HCT116 (cell line): ENCODE data around the gene EXOC6B. TPM values are rescaled to one million over a fixed set of nuclear protein-coding genes. Genes with fewer than 3 reads are reported as not detected.
A peak's percentile ranks its signal among the peaks of the same experiment; 100 is the strongest.

Source experiments
- ATAC-seq: fragments of 200-7000 bp; cut with Tn5 transposase; 2 replicates; pipeline ENCODE4 v1.9.1; 2020; ENCODE audit warnings: mild to moderate bottlenecking, moderate library complexity
- BruUV-seq: library from RNA; stranded (reverse); fragments of 400-500 nt; replicated peaks from 2 replicates; lab custom pipeline; 2021; lab: Mats Ljungman, UMichigan
- CTCF ChIA-PET: fragments of 300-600 bp; sonication (Branson Sonifier 250); formaldehyde crosslinking; loops from one replicate; lab custom pipeline; 2021; ENCODE audit warnings: antibody characterized with exemption; lab: Charles Lee
- POLR2A ChIA-PET: fragments of 300-600, 350-600 bp; sonication (Branson Sonifier 250); formaldehyde crosslinking; loops from one replicate; lab custom pipeline; 2021; ENCODE audit warnings: antibody characterized with exemption; lab: Charles Lee
- RAD21 ChIA-PET, 2 experiments: fragments of 300-600 bp; sonication (Branson Sonifier 250); formaldehyde crosslinking; loops; one replicate each; lab custom pipeline; 2023; ENCODE audit warnings: low total read pairs in 2 of 2; ENCODE audit not compliant: uncharacterized antibody in 2 of 2, unreplicated experiment in 2 of 2, low non-redundant PET in 1 of 2; lab: Charles Lee
- DNase-seq: peaks from one replicate; pipeline ENCODE4 v3.0.0-alpha.2; 2010; ENCODE audit warnings: low read depth, low spot score
- H2AFZ ChIP-seq: fragments of 200-600 bp; shearing (Covaris generic), sonication (generic); 2 replicates; pipeline ENCODE4 v1.6.1; 2017; ENCODE audit warnings: low read depth, mixed run types, mixed read lengths, antibody characterized with exemption, low read length; ENCODE audit not compliant: poor library complexity, severe bottlenecking
- H3K27ac ChIP-seq: 2 replicates; pipeline ENCODE4 v1.5.1; 2012; ENCODE audit warnings: low read depth, low read length
- H3K27me3 ChIP-seq: fragments of 200-600 bp; sonication (generic); 2 replicates; pipeline ENCODE4 v1.6.1; 2016; ENCODE audit warnings: mixed run types, low read length, mixed read lengths; ENCODE audit not compliant: insufficient read depth
- H3K36me3 ChIP-seq, 2 experiments: fragments of 200-500 bp in 1 of 2; fragments of 200-600 bp in 1 of 2; sonication (Bioruptor generic) in 1 of 2; sonication (generic) in 1 of 2; 2 replicates each; pipeline versions ENCODE4 v1.5.1 to v1.6.1; 2014 to 2016; ENCODE audit warnings: low read length in 2 of 2, inconsistent platforms in 1 of 2, mixed read lengths in 1 of 2, mixed run types in 1 of 2; ENCODE audit not compliant: insufficient read depth in 2 of 2, control insufficient read depth in 1 of 2
- H3K4me1 ChIP-seq, 2 experiments: fragments of 200-600 bp in 1 of 2; sonication (generic) in 1 of 2; 2 replicates each; pipeline versions ENCODE4 v1.5.1 to v1.6.1; 2012 to 2017; ENCODE audit warnings: low read length in 2 of 2, inconsistent platforms in 1 of 2, mild to moderate bottlenecking in 1 of 2, mixed read lengths in 1 of 2, mixed run types in 1 of 2, moderate library complexity in 1 of 2; ENCODE audit not compliant: insufficient read depth in 2 of 2, control insufficient read depth in 1 of 2
- H3K4me2 ChIP-seq: fragments of 200-600 bp; sonication (generic); 2 replicates; pipeline ENCODE4 v1.6.1; 2017; ENCODE audit warnings: mixed run types, low read length, mixed read lengths
- H3K4me3 ChIP-seq, 2 experiments: fragments of 200-600 bp in 1 of 2; sonication (generic) in 1 of 2; replicated peaks in 1 of 2; 2 replicates each; pipeline ENCODE4 v1.5.1; 2011 to 2016; ENCODE audit warnings: low read length in 2 of 2, control low read depth in 1 of 2, low read depth in 1 of 2, mild to moderate bottlenecking in 1 of 2, mixed read lengths in 1 of 2, mixed run types in 1 of 2
- H3K79me2 ChIP-seq: fragments of 200-600 bp; sonication (generic); 2 replicates; pipeline ENCODE4 v1.6.1; 2017; ENCODE audit warnings: mild to moderate bottlenecking, mixed run types, low read length, moderate library complexity, mixed read lengths; ENCODE audit not compliant: insufficient read depth
- H3K9ac ChIP-seq: fragments of 200-600 bp; sonication (generic); 2 replicates; pipeline ENCODE4 v1.6.1; 2016; ENCODE audit warnings: low read length, mixed read lengths
- H3K9me2 ChIP-seq: fragments of 200-600 bp; sonication (generic), shearing (Covaris generic); 2 replicates; pipeline ENCODE4 v1.6.1; 2017; ENCODE audit warnings: mixed run types, mild to moderate bottlenecking, moderate library complexity; ENCODE audit not compliant: insufficient read depth
- H3K9me3 ChIP-seq, 2 experiments: fragments of 200-500 bp in 1 of 2; fragments of 200-600 bp in 1 of 2; sonication (Bioruptor generic) in 1 of 2; sonication (generic) in 1 of 2; 2 replicates each; pipeline ENCODE4 v1.6.1; 2014 to 2017; ENCODE audit warnings: low read length in 2 of 2, mixed read lengths in 2 of 2, inconsistent platforms in 1 of 2, low read depth in 1 of 2, mild to moderate bottlenecking in 1 of 2, mixed run types in 1 of 2, moderate library complexity in 1 of 2; ENCODE audit not compliant: control insufficient read depth in 1 of 2, insufficient read depth in 1 of 2
- H4K20me1 ChIP-seq: fragments of 200-600 bp; sonication (generic), shearing (Covaris generic); 2 replicates; pipeline ENCODE4 v1.6.1; 2017; ENCODE audit warnings: mixed run types, mild to moderate bottlenecking, moderate library complexity; ENCODE audit not compliant: insufficient read depth
- ATF3 ChIP-seq: IDR thresholded peaks from 2 replicates; pipeline ENCODE4 v1.6.1; 2012
- EZH2phosphoT487 ChIP-seq: fragments of 200-600 bp; IDR thresholded peaks from 2 replicates; pipeline ENCODE4 v1.6.1; 2018; ENCODE audit warnings: antibody characterized with exemption, borderline replicate concordance
- JUND ChIP-seq: IDR thresholded peaks from 2 replicates; pipeline ENCODE4 v1.6.1; 2012
- MAX ChIP-seq: IDR thresholded peaks from 2 replicates; pipeline ENCODE4 v1.6.1; 2012
- RAD21 ChIP-seq: IDR thresholded peaks from 2 replicates; pipeline ENCODE4 v1.6.1; 2012; ENCODE audit warnings: low read depth, mild to moderate bottlenecking
- SP1 ChIP-seq: IDR thresholded peaks from 2 replicates; pipeline ENCODE4 v1.6.1; 2012; ENCODE audit warnings: low read depth
- SRF ChIP-seq: IDR thresholded peaks from 2 replicates; pipeline ENCODE4 v1.6.1; 2012; ENCODE audit warnings: low read depth
- TCF7L2 ChIP-seq: IDR thresholded peaks from 2 replicates; pipeline ENCODE4 v1.7.0; 2011; ENCODE audit warnings: borderline replicate concordance, inconsistent platforms; ENCODE audit not compliant: insufficient read depth, insufficient read length; ENCODE audit errors: extremely low read depth
- ZNF274 ChIP-seq: fragments of 200-500 bp; sonication (Bioruptor generic); IDR thresholded peaks from 2 replicates; pipeline ENCODE4 v1.6.1; 2014; ENCODE audit warnings: mild to moderate bottlenecking, low read depth, low read length, inconsistent platforms
- intact Hi-C: fragments of 100-400 bp; cut with micrococcal nuclease; formaldehyde crosslinking; loops from 2 replicates; pipeline ENCODE4 v1.10.0; 2022
- total RNA-seq: library from RNA; stranded (reverse); gene quantifications from one replicate; pipeline ENCODE4 v1.2.1, GENCODE V29; 2021; ENCODE audit not compliant: unreplicated experiment
- TF ChIP-seq, protein P1 (sequence below), 3 experiments: fragments of 200-600 bp in 1 of 3; sonication (generic) in 1 of 3; IDR thresholded peaks in 2 of 3; conservative IDR thresholded peaks in 1 of 3; 2 replicates each; pipeline ENCODE4 v1.5.1; 2012 to 2017; ENCODE audit warnings: low read depth in 2 of 3, low read length in 2 of 3, antibody characterized with exemption in 1 of 3, borderline replicate concordance in 1 of 3, control low read depth in 1 of 3, mild to moderate bottlenecking in 1 of 3, mixed read lengths in 1 of 3, mixed run types in 1 of 3, moderate library complexity in 1 of 3; ENCODE audit not compliant: insufficient read depth in 1 of 3

The EXOC6B gene
- total RNA-seq, 1 experiment from 2014 or later = 25.4 TPM

DNA sequence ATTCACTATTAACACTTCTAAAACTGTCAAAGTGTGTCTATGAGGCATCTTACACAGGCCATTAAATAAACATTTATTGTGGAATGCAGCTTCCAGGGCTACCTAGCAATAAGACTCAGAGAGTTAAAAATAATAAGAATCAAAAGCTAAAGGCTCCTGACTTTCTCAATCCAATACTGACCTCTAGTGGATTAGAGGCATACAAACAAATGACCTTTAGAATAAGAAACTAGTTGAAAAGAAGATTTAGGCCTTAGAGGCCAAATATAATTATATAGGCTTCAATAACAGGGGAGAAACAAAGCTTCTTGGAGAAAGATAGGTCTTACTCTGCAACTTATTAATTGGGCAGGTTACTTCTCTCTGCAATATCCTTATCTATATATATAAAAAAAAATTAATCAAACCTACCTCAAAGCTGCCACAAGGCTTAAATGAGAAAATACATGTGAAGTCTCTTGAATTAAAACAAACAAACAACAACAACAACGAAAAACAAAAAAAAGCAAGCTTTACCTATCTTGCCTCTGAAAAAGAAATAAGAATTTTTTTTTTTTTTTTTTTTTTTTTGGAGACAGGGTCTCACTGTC lies 246.1 kb downstream of the EXOC6B start:
- Histone ChIP-seq H3K79me2 (no peaks in the 10 kb centered on the region), H3K9ac (no peak overlapping the region), H3K4me1 (no peaks in the 10 kb centered on the region), H3K9me3 (no peaks in the 10 kb centered on the region), H3K4me3 (no peak overlapping the region), H3K4me2 (no peak overlapping the region), H4K20me1 (no peaks in the 10 kb centered on the region), H3K27me3 (no peaks in the 10 kb centered on the region), H2AFZ (no peak overlapping the region), H3K36me3 (no peaks in the 10 kb centered on the region), H3K27ac (no peak overlapping the region), H3K9me2 (no peaks in the 10 kb centered on the region)
- peak; percentile 50; the same call in 1 of the 2 replicates for ATAC-seq
- peak; percentile 26 for DNase-seq
- ChIA-PET RAD21 (interaction anchor here (1.1 to 1.3 kb wide), 3 partner anchors 429 to 656 kb away, joined by 3 to 10 read pairs (median 7); no protein-coding TSS in a partner anchor), CTCF (interaction anchor here (0.9 to 2.6 kb wide), 19 partner anchors 8 to 1031 kb away, joined by 3 to 19 read pairs (median 5); no protein-coding TSS in a partner anchor), POLR2A (interaction anchor here (1.0 kb wide), 1 partner anchor 429 kb away, joined by 3 read pairs; no protein-coding TSS in a partner anchor)
- intact Hi-C loops = loop anchor here (1.0 to 5.0 kb wide), 6 partner anchors 168 to 1035 kb away; no protein-coding TSS in a partner anchor
- BruUV-seq = no TSS peak
- TF ChIP-seq, protein P1, sequence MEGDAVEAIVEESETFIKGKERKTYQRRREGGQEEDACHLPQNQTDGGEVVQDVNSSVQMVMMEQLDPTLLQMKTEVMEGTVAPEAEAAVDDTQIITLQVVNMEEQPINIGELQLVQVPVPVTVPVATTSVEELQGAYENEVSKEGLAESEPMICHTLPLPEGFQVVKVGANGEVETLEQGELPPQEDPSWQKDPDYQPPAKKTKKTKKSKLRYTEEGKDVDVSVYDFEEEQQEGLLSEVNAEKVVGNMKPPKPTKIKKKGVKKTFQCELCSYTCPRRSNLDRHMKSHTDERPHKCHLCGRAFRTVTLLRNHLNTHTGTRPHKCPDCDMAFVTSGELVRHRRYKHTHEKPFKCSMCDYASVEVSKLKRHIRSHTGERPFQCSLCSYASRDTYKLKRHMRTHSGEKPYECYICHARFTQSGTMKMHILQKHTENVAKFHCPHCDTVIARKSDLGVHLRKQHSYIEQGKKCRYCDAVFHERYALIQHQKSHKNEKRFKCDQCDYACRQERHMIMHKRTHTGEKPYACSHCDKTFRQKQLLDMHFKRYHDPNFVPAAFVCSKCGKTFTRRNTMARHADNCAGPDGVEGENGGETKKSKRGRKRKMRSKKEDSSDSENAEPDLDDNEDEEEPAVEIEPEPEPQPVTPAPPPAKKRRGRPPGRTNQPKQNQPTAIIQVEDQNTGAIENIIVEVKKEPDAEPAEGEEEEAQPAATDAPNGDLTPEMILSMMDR (IDR thresholded peaks at IDR 0.05 in 2 of 3, conservative IDR thresholded peaks at IDR 0.05 in 1 of 3; ENCODE audit: borderline replicate concordance in 1 of 3, insufficient read depth in 1 of 3, low read depth in 2 of 3, low read length in 2 of 3) = peak; percentile 54 to 76 (median 74); a peak in 5 of 6 replicates
- TF ChIP-seq ATF3 (no peak), SRF (no peak), SP1 (no peak), JUND (no peak), RAD21 (peak; percentile 87), EZH2phosphoT487 (no peak), ZNF274 (no peak), TCF7L2 (no peak), MAX (no peak)
